NCI-H2227 treated with DMSO at 0.1 percent for 48 hours (cell line): ENCODE results near the gene EML6.
"Not testable (repeated sequence)": the region's sequence is repeated elsewhere in the genome, so short reads cannot be mapped to it uniquely, and the experiment has no call there.

Experiments
- DNase-seq: peaks from one replicate; lab custom pipeline; 2025; lab: John Stamatoyannopoulos, UW

Gene EML6

GRCh38 chr2:54967269-54967668 is 243.8 kb downstream of the EML6 start:
- no peak for DNase-seq

DNA sequence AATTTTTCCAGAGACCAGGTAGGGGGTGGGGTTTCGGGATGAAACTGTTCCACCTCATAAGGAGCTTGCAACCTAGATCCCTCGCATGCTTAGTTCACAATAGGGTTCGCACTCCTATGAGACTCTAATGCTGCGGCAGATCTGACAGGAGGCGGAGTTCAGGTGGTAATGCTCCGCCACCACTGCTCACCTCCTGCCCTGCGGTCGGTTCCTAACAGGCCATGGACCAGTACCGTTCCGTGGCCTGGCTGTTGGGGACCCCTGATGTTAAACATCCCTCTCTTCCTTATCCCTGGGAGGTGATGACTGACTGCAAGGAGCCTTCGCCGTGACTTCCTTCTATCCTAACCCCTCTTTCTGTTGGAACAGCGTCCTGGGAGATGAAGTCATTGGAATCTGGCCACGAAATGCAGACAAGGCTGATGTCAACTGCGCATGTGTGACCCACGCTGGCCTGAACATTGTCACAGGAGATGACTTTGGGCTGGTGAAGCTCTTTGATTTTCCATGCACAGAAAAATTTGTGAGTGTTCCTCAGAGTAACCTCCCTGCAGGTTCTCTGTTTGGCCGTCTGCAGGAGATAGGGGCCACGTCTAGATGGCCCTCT is 244.4 kb downstream of the EML6 start:
- no peak for DNase-seq

DNA sequence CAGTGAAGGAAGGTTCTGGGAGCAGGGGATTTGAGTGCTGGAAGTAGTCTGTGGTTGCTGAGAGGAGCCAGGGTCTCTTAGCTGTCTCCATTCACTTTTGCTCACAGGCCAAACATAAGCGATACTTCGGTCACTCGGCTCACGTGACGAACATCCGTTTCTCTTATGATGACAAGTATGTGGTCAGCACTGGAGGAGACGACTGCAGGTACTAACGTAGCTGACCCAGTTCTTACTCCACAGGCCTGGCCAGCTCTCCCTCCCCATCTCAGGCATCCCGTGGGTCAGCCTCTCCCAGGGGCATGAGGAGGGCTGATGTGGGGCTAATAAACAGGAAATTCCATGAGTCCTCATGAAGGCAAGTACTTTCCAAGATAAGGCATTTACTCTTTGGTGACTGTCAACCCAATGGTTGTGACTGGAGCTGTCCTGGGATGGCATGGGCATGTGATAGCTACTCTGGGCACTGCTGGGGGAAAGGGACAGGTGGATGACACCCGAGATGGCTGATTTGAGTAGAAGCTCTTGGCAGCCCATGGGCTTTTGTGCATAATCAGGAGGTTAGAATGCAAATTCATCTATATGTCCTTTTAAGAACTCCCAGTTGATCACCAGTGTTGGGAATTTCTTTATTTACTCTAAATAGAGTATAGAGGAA is 245.2 kb downstream of the EML6 start:
- DNase-seq, result no peak

- DNase-seq, result no peak
These were observed 246.0 kb downstream of the EML6 start for GRCh38 chr2:54969295-54969939.

DNA sequence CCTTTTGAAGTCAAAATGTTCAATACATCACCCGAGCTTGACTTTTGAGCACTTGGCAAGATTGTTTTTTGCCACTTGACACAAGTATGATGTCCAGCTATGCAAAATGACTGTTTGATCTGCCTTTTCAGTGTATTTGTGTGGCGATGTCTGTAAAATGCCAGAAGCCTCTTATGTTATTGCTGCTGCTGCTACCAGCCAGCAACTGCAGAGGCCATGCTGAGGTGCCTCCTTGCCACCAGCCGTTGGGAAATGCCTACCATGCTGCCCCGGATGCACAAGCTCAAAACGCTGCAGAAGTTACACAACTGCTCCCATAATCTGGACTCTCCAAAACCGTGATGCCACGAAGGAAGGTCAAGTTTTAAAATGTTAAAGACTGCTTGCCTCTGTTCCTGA is 246.5 kb downstream of the EML6 start:
- DNase-seq, result no peak

GRCh38 chr2:54975175-54975574 is 251.7 kb downstream of the EML6 start:
- no peak for DNase-seq

- no peak for DNase-seq
These were observed 252.4 kb downstream of the EML6 start for GRCh38 chr2:54975598-54976492.

- DNase-seq, result no peak
These were observed 253.7 kb downstream of the EML6 start for GRCh38 chr2:54977149-54977548.

- DNase-seq, result no peak
These were observed 256.0 kb downstream of the EML6 start for GRCh38 chr2:54979321-54980044.

DNA sequence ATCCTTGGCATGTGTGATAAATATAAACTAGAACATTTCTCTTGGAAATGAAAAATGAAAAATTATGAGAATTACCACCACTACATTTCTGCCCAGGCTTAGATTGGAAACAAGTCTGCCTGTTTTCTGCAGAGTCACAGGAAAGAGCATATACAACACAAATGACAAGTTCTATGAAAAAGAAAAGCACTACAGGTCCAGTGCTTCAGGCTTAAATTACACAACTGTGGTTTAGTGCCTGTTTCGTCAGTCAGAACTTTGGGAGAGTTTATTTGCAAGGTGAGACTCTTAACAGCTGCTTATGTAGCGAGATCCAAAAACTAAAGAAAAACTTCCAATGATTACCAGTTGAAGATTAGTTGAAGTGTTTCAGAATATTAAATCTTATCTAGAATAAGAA is 257.9 kb downstream of the EML6 start:
- DNase-seq, result no peak

DNA sequence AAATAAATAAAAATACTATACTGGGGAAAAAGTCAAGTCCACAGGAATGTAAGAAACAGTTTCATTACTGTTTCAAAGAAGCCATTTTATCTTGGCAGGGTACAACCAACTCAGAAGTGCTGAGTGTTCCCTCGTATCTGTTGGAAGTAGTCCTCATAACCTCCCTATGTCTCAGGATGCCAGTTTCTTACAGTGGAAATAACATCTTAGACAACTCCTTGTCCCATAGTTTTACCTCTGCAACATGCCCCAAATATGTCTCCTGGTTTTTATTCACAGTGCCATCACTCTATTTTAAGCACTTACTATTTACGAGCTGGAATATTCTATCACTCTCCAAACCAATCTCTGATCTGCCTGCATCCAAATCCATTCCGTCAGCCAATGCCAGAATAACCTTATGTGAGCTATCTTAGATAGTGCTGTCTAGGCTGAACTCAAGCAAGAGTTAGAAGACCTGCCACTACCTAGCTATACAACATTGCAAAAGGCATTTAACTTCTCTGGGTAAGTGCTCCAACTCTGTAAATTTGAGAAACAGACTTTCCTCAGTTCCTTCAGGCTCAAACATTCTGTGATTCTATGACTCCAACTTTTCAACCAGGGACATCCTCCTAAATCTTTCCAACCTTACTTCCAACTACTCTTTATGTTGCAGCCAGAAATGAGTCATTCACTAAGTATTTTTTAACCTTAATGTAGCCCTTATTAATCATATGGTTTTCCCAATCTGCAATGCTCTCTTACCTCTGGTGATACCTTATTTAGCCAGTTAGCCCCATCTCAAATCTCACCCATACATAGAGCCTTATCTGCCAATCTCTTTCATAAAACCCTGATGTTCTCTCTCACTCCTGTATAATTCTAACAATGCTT is 260.1 kb downstream of the EML6 start:
- DNase-seq, result no peak

DNA sequence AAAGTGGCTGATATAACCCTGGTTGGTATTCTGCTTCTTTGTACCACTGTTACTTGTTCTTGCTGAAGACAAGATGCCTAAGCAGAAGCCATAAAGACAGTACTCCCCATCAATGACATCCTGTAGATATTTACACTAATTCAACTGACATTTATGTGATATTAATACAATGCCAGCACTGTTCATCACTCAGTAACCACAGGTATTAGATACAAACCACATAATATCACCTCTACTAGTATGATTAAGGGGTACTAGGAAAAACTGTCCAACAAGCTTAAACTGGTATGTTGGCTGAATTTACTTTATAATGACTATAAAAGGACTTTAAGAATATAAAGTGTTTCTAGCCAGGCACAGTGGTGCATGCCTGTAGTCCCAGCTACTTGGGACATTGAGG is 261.0 kb downstream of the EML6 start:
- no peak for DNase-seq

GRCh38 chr2:54986264-54986663 is 262.8 kb downstream of the EML6 start:
- no peak for DNase-seq

DNA sequence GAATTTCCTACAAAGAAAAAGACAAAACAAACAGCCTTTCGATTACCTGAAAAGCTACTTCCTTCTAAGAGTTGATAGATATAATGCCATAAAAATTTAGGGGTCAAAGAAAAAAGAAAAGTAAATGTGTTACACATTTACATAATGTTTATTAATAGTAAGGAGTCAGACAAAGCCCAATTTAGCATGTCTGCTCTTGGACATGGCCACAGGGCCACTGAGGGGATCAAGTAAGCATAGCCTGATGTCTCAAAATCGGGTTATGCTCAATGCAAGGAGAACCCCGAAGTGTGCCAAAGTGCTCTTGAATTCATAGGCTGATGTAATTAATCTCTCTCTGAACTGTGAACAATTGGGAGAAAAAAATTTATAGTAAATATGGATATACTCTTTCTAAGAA is 265.1 kb downstream of the EML6 start:
- no peak for DNase-seq

DNA sequence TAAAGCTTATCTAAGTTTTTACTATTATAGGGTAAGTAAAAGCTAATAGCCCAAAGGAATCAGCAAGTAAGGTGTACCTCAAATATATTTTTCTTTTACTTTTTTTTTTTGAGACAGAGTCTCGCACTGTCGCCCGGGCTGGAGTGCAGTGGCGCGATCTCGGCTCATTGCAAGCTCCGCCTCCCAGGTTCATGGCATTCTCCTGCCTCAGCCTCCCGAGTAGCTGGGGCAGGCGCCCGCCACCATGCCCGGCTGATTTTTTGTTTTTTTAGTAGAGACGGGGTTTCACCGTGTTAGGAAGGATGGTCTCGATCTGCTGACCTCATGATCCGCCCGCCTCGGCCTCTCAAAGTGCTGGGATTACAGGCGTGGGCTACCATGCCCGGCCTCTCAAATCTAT is 267.2 kb downstream of the EML6 start:
- DNase-seq, result not testable (repeated sequence)

DNA sequence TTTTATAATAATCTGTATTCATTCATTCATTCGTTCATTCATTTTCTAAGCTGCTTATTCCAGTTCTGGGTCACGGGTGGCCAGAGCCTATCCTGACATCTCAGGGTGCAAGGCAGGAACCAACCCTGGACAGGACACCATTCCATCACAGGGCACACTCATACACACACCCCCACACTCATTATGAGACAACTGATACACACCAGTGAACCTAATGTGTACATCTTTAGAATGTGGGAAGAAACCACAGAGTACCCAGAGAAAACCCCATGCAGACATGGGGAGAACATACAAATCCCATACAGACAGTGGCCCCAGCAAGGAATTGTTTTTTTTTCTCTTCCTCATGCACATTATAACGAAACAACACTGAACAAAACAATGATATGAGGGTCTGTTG is 272.1 kb downstream of the EML6 start:
- DNase-seq, result no peak

DNA sequence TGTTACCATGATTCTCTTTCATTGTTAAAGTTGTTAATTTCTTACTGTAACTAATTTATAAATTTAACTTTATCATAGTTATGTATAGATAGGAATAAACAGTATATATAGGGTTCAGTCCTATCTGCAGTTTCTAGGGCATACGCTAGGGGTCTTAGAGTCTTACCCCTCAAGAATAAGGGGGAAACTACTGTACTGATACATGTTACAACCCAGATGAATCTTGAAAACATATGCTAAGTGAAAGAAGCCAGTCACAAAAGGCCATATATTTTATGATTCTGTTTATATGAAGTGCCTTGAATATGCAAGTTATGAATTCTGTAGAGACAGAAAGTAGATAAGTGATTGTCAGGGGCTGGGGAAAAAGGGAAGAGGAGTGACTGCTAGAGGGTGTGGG is 274.4 kb downstream of the EML6 start:
- no peak for DNase-seq

- DNase-seq, result peak; percentile 32
These were observed 275.7 kb downstream of the EML6 start for GRCh38 chr2:54999182-54999581.

DNA sequence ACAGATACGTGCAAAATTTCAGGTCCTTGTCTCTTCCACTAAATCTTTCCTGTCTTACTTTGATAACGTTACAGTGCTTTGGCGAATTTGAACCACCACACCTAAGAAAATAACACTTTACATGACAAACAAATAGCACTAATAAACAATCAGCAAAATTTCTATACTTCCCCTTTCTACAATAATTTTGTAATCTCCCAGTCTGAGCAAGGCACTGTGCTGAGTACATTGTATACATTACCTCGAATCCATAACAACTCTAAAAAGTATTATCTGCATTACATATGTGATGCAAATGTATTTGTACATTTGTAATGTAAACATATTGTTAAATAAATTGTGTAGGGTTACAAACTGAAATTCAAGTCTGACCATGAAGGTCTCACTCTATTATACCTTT is 276.9 kb downstream of the EML6 start:
- no peak for DNase-seq

GRCh38 chr2:55001716-55002115 is 278.3 kb downstream of the EML6 start:
- DNase-seq, result no peak
